GM21390 (cell line): ENCODE measurements around the gene RTBDN.

ENCODE experiments used
- ATAC-seq: cut with Tn5 transposase; IDR thresholded peaks from one replicate; pipeline ENCODE4 v1.9.1; 2021; ENCODE audit not compliant: unreplicated experiment

RTBDN gene

DNA sequence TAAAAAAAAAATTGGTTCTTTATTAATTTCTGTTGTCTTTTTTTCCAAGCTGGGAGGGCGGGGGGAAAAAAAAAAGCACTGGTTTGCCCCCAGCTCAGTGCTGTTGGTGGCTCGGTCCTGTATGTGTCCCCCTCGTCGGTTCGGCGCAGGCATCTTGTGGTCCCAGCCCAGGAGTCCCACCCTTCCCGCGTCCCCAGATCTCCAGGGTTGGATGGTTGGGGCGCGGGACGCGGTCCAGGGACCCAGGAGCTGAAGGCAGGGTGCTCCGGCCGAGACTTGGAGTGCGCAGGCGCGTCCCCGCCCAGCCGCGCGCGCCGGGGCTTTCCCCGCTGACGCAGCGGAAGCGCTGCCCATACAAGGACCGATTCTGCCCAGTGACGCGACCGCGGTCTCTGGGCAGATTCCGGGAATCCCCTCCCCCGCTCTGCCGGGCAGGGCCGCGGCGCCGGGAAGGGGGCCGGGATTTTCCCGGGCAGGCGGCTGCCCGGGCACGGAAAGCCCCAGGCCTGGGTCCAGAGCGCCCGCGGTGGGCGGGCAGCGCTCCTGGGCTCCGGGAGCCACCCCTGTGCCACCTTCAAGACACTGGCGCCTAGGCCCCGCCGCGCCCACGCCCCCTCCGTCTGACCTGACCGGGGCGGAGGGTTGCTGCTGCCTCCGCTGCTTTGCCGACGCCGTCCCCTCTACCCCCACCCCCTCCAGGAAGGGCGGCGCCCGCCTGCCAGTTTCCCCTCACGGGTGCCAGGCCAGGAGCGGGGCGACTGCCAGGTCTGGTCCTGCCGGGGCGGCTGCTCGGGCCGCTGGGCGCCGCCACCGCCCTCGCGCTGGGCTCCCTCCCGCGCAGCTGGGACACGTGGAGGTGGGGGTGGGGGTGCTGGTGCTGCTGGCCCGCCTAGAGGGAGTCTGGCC is 40.8 kb downstream of the RTBDN start:
- ATAC-seq: peak; percentile 28

DNA sequence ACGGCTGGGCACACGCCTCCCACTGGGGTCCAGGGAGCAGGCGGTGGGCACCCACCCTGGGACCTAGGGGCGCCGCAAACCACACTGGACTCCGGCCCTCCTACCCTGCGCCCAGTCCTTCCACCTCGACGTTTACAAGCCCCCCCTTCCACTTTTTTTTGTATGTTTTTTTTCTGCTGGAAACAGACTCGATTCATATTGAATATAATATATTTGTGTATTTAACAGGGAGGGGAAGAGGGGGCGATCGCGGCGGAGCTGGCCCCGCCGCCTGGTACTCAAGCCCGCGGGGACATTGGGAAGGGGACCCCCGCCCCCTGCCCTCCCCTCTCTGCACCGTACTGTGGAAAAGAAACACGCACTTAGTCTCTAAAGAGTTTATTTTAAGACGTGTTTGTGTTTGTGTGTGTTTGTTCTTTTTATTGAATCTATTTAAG is 41.5 kb downstream of the RTBDN start:
- ATAC-seq: no peak

DNA sequence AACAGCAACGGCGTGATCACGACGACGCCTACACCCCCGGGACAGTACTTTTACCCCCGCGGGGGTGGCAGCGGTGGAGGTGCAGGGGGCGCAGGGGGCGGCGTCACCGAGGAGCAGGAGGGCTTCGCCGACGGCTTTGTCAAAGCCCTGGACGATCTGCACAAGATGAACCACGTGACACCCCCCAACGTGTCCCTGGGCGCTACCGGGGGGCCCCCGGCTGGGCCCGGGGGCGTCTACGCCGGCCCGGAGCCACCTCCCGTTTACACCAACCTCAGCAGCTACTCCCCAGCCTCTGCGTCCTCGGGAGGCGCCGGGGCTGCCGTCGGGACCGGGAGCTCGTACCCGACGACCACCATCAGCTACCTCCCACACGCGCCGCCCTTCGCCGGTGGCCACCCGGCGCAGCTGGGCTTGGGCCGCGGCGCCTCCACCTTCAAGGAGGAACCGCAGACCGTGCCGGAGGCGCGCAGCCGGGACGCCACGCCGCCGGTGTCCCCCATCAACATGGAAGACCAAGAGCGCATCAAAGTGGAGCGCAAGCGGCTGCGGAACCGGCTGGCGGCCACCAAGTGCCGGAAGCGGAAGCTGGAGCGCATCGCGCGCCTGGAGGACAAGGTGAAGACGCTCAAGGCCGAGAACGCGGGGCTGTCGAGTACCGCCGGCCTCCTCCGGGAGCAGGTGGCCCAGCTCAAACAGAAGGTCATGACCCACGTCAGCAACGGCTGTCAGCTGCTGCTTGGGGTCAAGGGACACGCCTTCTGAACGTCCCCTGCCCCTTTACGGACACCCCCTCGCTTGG is 42.1 kb downstream of the RTBDN start:
- no peak for ATAC-seq

DNA sequence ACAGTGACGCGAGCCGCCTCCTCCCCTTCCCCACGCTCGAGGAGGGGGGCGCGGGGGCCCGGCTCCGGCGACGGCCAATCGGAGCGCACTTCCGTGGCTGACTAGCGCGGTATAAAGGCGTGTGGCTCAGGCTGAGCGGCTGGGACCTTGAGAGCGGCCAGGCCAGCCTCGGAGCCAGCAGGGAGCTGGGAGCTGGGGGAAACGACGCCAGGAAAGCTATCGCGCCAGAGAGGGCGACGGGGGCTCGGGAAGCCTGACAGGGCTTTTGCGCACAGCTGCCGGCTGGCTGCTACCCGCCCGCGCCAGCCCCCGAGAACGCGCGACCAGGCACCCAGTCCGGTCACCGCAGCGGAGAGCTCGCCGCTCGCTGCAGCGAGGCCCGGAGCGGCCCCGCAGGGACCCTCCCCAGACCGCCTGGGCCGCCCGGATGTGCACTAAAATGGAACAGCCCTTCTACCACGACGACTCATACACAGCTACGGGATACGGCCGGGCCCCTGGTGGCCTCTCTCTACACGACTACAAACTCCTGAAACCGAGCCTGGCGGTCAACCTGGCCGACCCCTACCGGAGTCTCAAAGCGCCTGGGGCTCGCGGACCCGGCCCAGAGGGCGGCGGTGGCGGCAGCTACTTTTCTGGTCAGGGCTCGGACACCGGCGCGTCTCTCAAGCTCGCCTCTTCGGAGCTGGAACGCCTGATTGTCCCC is 42.9 kb downstream of the RTBDN start, which contains the start of gene JUNB:
Gene JUNB (plus strand): TSS at position 142 of the 706 bp plus-strand sequence. CDS start 286 bp downstream, at position 428.
- peak; percentile 34 for ATAC-seq

DNA sequence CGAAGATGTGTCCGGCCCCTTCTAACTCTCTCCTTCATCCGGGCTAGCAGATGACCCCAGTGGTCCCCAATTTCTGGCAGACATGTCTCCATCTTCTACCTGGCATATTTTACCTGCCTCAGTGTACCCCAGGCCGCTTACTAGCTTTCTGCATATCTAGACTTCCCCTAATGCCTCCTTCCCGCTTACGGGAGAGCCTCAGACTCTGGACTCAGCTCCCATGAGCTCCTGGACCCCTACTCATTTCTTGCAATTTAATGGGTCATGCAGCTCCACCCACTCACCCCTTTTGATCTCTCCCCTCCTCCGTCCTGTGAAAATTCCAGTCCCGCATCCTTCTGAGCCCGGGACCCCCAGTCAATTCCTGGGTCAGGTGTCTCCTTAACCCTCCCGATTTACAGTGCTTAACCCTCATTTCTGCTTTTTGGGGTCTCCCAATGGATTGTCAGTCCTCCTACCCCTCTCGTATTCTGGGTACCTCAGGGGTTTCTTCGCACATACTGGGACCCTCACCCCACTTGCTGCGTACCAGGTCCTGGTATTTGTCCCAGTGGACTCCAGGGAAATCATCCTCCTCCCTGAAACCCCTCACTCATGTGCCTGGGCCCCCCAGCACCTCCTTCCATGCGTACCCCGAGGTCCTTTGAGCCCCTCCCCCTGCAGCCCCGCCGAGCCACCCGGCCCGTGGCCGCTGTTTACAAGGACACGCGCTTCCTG is 43.6 kb downstream of the RTBDN start:
- no peak for ATAC-seq

DNA sequence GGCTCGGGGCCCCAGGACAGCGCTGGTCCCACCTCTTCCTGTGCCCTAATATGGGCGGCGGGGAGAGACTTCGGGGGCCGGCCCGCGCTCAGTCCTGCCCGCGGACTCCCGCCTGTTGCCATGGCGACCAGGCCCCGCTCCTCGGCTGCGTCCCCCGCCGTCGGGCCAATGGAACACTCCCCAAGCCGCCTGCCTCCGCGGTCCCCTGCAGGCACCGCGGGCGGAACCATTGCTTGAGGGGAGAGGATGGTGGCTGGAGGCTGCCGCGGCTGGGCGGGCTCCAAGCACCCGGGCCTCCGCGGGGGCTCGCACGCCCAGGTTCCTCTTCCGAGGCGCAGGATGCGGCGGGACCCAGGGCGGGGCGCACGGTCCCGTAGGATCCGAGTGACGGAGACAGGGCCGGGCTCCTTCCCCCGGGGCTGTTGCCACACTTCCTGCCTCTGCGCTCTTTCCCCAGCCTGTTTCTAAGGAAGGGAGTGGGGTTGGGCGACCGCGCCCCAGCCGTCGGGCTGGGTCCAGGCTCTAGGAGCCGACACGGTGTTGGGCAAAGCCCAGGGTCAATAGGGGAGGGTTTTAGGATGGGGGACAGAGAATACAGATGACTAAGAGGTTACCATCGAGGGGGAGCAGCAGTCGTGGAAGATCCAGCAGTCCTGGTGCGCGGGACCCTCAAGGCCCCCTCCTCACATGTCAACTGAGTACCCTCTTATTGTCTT is 44.3 kb downstream of the RTBDN start:
- ATAC-seq: peak; percentile 32

DNA sequence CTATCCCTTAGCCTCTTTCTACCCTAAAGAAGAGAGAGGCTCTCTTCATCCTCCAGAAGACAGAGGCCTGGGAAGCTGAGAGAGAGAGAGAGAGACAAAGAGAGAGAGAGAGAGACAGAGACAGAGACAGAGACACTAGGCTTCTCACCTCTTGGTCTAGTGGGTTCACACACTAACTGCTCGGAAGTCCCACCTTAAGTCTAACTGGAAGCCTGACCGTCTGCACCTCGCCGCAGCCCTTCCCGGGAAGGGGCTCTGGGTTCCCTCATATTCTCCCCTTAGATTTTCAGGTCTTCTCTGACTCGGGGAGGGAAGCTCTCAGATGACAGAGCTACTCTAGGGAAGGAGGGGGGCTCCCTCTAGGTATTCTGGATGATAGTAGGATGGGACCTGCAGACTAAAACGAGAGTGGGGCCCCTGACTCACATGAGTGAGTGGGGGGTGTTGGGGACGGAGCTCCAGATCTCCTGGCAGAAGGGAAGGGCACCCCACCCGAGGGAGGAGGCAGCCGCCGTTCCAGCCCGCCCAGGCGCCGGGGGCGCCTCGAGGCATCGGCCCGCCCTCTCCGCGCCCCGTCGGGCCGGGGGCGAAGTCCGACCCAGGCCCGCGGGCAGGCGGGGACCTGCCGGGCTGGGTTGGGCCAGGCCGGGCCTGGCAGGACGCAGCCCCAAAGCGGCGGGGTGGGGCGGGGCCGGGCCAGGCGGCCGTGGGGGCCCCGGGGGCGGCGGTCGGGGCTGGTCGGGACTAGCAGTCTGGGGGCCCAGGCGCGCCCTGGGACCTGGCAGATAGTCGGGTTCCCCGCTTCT is 45.1 kb downstream of the RTBDN start:
- ATAC-seq: no peak

DNA sequence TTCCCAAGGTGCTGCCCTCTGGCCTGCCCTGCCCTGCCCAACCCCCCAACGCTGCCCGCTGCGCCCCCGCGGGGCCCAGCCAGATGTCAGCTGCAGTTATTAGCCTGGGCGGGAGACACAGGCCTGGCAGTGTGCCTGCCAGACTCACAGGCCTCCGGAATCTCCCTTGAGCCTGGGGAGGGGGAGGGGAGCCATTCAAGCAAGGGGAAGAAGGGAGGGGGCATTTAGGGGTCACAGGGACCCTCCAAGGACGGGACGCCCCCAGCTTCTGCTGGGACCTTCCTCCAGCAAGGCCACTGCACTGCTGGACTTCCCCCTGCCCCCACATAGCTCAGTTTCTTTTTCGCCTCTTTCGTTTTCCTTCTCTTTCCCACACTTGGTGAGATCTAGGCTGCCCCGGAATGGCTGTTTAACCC is 45.7 kb downstream of the RTBDN start:
- ATAC-seq: no peak

DNA sequence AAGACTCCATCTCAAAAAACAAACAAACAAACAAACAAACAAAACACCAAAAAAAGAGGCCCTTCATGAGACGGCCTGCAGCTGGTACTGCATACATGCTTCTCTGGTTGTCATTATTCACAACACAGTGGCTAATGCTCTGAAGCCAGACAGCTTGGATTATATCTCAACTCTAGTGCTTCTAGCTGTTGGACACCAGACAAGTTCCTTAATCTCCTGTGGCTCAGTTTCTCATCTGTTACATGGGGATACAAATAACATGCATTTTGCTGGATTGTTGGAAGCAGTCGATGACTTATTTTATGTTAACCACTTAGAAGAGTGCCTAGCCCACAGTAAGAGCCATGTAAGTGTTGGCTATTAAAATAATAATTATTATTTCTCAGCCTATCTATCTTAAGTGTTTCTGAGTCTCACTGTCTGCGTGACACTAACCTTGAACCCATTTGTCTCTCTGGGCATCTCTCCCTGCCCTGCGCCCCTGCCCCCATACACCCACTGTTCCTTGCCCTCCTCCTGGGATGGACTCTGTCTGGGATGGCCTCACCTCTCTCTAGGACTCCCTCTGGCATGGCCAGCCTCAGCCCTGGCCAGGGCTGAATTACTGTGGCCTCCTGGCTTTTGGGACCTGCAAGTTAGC is 46.2 kb downstream of the RTBDN start:
- no peak for ATAC-seq

DNA sequence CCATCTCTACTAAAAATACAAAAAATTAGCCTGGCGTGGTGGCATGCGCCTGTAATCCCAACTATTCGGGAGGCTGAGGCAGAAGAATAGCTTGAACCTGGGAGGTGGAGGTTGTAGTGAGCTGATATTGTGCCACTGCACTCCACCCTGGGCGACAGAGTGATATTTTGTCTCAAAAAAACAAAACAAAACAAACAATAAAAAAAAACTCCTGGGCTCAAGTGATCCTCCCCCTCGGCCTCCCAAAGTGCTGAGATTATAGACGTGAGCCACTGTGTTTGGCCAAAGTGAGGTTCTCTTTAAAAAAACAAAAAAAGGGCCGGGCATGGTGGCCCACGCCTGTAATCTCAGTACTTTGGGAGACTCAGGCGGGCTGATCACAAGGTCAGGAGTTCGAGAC is 46.9 kb downstream of the RTBDN start:
- no peak for ATAC-seq

DNA sequence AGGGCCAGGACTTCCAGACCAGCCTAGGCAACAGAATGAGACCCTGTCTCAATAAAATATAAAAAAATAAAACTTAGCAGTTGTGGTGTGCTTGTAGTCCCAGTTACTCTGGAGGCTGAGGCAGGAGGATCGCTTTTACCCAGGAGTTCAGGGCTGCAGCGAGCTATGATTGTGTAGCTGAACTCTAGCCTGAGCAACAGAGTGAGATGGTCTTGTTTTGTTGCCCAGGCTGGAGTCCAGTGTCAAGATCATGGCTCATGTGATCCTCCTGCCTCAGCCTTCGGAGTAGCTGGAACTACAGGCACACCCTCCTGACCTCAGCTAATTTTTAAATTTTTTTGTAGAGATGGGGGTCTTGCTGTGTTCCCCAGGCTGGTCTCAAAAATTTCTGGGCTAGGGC is 47.4 kb downstream of the RTBDN start:
- no peak for ATAC-seq

DNA sequence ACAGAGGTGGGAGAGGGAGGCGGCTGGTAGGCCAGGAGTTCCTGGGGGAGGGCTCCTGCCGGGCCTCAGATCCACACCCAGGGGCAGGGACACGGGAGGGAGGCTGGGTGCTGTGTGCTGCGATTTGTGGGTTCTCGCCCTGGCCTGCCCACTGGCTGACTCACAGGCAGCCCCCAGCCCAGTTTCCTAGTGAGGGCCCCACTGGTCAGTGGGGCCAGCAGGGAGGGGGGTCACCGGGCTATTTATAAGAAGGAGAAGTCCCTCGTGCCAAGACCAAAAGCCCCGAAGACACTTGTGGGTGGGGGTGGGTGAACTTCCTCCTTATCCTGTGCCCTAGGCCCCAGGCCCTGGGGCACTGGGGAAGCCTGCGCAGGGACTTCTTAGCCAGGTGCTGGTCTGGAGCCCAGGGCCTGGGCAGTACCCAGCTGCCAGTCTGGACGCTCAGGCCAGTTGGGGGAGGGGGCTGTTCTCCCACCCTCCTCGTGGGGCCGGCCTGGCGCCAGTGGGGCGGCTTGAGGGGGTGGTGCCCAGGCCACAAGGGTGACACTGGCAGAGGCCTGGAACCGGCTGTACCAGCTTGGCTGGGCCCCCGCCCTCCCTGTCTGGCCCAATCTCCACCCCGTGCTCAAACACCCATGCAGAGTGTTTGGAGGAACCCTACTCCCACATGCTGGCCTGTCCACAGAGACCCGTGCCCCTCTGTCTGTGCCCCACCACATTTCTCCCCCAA is 48.1 kb downstream of the RTBDN start:
- ATAC-seq: no peak

DNA sequence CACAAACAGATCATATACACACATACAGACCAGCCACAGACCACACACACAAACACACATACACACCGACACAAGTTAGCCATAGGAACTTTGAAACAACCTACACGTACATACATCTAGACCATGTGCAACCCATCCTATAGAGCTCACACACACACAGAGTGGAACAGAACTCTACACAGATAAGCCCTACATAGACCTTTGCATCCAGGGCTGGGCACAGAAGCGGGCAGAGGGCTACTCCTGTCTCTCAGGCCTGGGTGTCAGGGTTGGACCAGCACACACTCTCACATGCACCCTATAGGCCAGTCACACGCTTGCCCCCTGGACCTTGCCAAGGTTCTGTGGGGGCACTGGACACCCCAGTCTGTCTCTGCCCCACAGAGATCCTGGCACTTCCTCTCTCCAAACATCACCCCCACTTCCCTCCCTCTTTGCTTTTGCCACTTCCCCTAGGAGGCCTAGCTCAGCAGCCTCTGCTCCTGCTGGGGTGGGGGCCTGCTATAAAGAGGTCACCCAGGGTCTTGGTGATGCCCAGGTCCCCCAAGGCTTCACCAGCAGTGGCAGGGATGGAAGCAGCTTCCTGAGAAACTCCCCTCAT is 48.8 kb downstream of the RTBDN start:
- no peak for ATAC-seq

DNA sequence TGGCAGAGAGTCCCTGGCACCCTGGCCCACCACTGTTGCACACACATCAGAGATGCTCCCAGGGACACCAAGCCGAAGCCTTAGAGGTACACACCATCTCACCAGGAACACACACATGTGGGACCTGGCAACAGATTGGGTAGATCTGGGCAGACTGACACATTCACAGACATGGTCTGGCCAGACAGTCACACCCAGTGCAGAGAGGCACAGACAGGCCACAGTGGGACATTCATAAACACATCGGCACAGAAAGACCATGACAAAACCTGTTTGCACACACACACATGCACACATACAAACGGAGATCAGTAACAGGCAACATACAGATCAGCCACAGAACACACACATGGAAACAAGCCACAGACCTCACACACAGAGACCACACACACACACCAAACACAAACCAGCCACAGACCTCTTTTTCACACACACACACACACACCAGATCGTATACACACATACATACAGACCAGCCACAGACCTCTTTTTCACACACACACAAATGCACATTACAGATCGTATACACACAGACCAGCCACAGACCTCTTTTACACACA is 49.4 kb downstream of the RTBDN start:
- no peak for ATAC-seq

DNA sequence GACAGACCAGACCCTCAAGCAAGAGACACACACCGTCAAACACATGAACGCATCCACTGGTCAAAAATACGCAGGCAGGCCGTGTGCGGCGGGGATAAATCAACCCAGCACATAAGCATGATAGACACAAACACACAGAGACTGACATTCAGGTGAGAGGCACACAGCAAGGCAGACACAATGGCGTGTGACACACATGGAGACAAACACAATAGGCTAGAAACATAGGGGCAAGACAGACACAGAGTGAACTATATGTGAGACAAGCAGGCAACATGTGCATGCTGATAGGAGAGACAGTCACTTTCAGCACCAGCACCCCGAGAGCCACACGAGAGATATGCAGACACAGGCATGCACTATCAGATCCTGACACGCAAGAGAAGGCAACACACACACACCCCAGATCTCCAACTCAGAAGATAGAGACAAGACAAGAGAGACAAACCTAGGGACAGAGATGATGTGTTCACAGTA is 49.9 kb downstream of the RTBDN start:
- no peak for ATAC-seq

DNA sequence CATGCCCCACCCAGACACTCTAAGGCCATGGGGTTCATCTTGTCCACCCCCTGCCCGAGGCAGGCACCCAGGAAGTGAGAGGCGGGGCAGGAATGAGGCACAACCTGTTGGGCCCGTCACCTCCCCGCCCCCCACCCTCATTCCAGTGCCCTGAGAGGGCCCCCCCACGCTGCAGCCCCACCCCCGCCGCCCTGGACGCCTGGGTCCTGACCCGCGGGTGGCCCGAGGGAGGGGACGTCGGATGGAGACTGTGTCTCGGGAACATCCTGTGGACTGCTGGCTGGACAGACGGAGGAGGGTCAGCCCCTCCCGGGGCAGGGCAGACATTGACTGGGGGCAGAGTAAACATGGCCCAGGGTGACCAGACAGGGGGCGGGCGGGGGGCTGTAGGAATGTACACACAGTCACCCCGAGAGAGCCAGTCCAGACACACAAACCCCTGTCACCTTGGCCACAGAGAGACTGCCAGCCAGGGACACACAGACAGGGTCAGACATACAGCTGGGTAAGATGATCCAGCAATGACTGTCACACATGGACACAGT is 50.5 kb downstream of the RTBDN start:
- no peak for ATAC-seq

DNA sequence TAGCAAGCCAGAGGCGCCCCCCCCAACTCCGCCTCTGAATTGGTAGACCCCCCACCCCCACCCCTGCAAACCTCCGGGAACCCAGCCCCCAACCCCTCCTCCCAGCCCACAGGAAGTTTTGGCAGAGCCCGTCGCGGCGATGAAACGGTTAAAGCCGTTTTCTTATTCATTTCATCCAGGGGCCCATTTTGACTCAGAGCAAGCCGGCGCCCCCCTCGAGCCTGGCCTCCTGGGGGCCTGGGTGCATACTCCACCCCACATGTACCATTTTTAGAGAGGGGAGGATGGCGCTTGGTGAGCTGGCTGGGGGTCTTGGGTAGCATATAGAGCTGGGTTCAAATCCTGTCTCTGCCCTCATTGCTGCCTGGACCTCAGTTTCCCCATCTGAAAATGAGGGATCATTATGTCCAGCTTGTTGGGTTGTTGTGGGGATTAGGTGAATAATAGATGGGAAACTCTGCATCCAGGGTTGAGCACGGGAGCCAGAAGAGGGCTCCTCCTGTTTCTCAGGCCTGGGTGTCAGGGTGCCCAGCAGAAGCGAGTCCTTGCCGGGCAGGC is 51.0 kb downstream of the RTBDN start:
- ATAC-seq: no peak
